Lower leg skin (tissue), 4 donors: ENCODE measurements around the gene NISCH. TPM values are rescaled to one million over a fixed set of nuclear protein-coding genes. Genes with fewer than 3 reads are reported as not detected.

ENCODE experiments used
- DNase-seq, 2 donors: peaks; one replicate each; pipeline ENCODE4 v3.0.0-alpha.2; 2019; ENCODE audit warnings: low spot score in 2 of 2
- H3K4me3 ChIP-seq: fragments of 200-600 bp; sonication (generic); 2 replicates; pipeline ENCODE4 v1.5.1; 2017; ENCODE audit warnings: mild to moderate bottlenecking, low read depth; ENCODE audit not compliant: poor library complexity, severe bottlenecking
- POLR2A ChIP-seq, 2 donors: fragments of 450-650 bp; IDR thresholded peaks; one replicate each; pipeline ENCODE4 v1.6.1; 2016 to 2017; ENCODE audit warnings: antibody characterized with exemption in 2 of 2, mild to moderate bottlenecking in 1 of 2, moderate library complexity in 1 of 2
- WGBS, 2 donors: methylation state at CpG; one replicate each; pipeline ENCODE4 v1.1.5; 2018; 5-methylcytosine and 5-hydroxymethylcytosine counted together
- intact Hi-C: fragments of 100-400 bp; cut with DNase I; formaldehyde crosslinking; loops from one replicate; pipeline ENCODE4 v1.15.0; 2023; ENCODE audit warnings: low total_unique reads
- total RNA-seq, 4 donors: library from RNA; depleted of rRNA; stranded (reverse); fragments of >200 nt; gene quantifications; one replicate each; pipeline ENCODE4 v1.1.0, GENCODE V29; 2016
- TF ChIP-seq, protein P1 (sequence below), 3 donors: fragments of 450-650 bp; IDR thresholded peaks; one replicate each; pipeline ENCODE4 v1.5.1; 2016; ENCODE audit warnings: antibody characterized with exemption in 3 of 3, mild to moderate bottlenecking in 3 of 3, moderate library complexity in 2 of 3

The NISCH gene
- total RNA-seq, 4 donors from 2014 or later: 69.9 to 133 (median 85.9) TPM

DNA sequence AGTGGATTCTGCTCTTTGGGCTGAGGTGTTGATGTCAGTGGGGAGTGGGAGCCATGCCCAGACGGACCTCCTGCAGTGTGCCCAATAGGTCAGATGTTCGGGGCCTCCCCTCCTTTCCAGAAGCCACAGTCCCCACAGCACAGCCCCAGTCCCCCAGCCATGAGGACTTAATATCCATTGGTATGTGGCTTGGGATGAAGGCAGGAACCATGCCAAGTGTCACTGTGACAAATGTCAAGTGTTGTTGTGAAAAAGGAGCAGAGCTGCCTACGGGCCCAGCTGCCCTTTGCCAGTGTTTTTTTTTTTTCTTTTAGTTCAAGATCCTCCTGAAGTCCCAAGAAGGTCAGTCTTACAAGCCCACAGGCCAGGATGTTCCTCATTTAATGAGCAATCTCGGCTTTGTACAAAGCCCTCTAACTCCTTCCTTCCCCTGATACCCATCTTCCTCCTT, 22.7 kb upstream of the NISCH start:
- intact Hi-C loops: no loop called here
- peak in 1 of 2 donors; percentile 79 for DNase-seq
- WGBS, 2 donors: 56 to 59% methylated on average over 4 of the region's 4 CpGs
- no peak overlapping the region for H3K4me3 ChIP-seq
- TF ChIP-seq, protein P1, sequence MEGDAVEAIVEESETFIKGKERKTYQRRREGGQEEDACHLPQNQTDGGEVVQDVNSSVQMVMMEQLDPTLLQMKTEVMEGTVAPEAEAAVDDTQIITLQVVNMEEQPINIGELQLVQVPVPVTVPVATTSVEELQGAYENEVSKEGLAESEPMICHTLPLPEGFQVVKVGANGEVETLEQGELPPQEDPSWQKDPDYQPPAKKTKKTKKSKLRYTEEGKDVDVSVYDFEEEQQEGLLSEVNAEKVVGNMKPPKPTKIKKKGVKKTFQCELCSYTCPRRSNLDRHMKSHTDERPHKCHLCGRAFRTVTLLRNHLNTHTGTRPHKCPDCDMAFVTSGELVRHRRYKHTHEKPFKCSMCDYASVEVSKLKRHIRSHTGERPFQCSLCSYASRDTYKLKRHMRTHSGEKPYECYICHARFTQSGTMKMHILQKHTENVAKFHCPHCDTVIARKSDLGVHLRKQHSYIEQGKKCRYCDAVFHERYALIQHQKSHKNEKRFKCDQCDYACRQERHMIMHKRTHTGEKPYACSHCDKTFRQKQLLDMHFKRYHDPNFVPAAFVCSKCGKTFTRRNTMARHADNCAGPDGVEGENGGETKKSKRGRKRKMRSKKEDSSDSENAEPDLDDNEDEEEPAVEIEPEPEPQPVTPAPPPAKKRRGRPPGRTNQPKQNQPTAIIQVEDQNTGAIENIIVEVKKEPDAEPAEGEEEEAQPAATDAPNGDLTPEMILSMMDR (IDR thresholded peaks at IDR 0.05): no peak
- TF ChIP-seq POLR2A (IDR thresholded peaks at IDR 0.05): no peak

DNA sequence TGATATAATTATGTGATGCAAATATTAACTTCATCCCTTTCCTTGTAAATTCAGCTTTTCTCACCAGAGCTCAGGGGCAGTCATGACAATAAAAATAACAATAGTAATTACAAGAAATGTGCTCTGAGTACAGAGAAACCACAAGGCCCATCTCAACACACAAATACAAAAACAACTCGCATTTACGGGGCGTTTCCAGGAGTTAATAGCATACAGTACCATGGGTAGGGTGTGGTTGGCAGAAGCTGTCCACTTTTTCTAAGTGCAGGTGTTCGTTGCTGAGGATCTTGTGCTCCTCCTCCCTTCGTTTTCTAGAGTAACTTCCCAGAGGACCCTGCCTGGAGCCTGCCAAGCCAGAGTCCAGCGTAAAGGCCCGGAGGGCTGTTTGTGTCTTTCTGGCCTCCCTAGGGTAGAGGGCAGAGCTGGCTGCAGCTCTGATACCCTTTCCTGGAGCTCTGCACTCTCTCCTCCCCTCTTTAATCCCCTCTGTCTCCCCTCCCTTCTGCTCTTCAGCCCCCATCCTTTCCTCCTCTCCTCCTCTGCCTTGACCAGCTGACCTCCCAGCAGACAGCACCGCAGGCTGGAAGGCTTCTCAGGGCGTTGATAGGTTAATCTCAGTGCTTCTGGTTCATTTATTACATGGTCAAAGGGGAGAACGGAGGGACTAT, 21.9 kb upstream of the NISCH start:
- 52 to 54% methylated on average over 10 of the region's 10 CpGs for WGBS, 2 donors
- peak in 1 of 2 donors; percentile 61 for DNase-seq
- intact Hi-C loops: no loop called here
- H3K4me3 ChIP-seq: no peak overlapping the region
- no peak for TF ChIP-seq POLR2A (IDR thresholded peaks at IDR 0.05)
- TF ChIP-seq, protein P1 (IDR thresholded peaks at IDR 0.05): no peak

DNA sequence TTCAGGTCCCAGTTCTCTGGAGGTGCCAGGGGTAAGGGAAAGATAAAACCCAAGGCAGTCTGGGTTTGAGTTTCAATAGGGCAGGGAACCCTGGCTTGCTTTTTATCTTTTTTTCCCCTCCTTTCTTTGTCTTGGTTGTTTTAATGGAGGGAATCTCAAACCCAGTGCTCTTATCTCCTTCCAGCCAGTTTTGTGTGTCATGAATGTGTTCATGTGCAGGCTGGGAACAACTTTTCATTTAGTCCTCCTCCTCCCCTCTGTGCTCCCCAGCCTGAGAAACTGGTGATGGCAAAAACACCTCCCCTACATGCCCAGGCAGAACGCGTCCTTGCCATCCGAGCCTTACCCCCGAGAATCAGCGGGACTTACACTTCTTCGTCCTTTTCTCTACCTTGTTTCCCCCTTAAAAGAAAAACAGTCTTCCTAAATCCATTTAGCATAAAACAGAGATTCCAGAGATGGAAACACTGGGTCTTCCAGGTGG, 21.4 kb upstream of the NISCH start:
- peak in 1 of 2 donors; percentile 57 for DNase-seq
- H3K4me3 ChIP-seq: no peak overlapping the region
- WGBS, 2 donors: 55 to 65% methylated on average over 6 of the region's 6 CpGs
- TF ChIP-seq POLR2A (IDR thresholded peaks at IDR 0.05): no peak
- TF ChIP-seq, protein P1 (IDR thresholded peaks at IDR 0.05): no peak
- intact Hi-C loops: no loop called here

DNA sequence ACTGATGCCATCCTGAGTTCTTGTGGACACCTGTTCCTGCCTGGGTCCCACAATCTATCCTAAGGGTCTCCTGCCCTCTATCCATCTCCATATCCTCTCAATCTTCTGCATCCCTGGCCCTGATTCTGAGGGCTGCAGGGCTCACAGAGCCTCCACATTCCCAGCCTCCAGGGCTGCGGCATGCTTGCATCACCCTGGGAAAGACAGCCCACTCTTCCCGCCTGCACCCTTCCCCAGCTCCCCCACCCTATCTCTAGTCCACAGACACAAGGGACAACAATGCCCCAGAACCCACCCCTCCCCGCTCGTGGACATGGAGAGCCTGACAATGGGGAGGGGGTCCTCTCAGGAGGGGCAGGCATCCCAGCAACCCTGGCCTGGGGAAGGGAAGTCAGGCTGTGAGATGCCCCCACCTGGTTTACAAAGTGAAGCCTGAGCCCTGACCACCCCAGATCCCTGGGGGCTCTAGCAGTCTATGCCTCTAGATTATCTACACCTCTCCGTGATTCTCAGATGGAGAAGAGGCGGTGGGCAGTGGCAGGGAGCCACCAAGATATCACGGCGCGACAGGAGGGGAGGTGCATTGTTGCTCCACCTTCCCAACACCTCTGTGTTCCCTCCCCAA, 20.8 kb upstream of the NISCH start:
- WGBS, 2 donors: 83 to 86% methylated on average over 9 of the region's 9 CpGs
- peak in 1 of 2 donors; percentile 75 for DNase-seq

DNA sequence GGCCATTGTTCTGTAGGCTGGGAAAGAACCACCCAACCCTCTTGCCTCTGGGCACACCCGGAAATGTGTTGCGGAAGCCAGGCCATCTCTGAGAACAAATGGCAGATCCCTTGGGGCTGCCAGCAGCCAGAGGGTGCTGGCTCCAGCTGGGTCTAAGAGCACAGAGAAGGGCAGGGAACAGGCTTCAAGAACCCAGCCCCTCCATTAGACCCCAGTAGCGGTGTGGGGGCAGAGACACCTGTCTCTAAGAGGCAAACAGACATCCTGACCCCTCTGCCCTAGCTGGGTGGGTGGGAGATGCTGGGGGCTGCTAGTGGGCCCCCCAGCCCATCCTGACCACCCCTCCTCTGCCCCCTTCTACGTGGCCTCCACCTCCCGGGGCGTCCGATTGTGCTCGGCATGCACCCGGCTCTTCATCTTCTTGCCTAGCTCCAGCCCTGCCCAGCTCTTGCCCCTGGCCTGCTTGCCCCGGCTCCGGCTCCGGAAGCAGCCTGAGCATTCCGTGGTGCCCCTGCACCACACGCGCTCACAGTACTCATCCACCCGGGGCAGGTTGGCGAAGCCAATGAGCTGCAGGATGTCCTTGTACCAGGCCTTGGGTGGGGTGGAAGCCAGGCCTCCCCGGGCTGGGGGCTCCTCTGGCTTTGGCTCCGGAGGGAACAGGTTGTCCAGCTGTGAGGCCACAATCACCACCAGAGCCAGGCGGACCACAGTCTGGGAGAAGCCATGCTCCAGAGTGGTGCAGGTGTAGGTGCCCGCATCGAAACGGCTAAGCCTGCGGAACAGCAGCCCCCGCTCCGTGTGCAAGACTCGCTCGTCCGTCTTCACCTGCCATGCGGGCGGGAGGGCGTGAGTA, 19.9 kb upstream of the NISCH start:
- peak in 1 of 2 donors; percentile 80 for DNase-seq
- 91 to 94% methylated on average over 29 to 30 of the region's 32 CpGs for WGBS, 2 donors
- no peak overlapping the region for H3K4me3 ChIP-seq
- TF ChIP-seq POLR2A (IDR thresholded peaks at IDR 0.05): no peak
- TF ChIP-seq, protein P1 (IDR thresholded peaks at IDR 0.05): no peak
- intact Hi-C loops: no loop called here

More for the DNA sequence above, 20.8 kb upstream of the NISCH start:
- intact Hi-C loops: no loop called here
- H3K4me3 ChIP-seq: no peak overlapping the region
- no peak for TF ChIP-seq POLR2A (IDR thresholded peaks at IDR 0.05)
- TF ChIP-seq, protein P1 (IDR thresholded peaks at IDR 0.05): no peak
